ENCODE measurements around the gene CDK19.

Gene CDK19

DNA sequence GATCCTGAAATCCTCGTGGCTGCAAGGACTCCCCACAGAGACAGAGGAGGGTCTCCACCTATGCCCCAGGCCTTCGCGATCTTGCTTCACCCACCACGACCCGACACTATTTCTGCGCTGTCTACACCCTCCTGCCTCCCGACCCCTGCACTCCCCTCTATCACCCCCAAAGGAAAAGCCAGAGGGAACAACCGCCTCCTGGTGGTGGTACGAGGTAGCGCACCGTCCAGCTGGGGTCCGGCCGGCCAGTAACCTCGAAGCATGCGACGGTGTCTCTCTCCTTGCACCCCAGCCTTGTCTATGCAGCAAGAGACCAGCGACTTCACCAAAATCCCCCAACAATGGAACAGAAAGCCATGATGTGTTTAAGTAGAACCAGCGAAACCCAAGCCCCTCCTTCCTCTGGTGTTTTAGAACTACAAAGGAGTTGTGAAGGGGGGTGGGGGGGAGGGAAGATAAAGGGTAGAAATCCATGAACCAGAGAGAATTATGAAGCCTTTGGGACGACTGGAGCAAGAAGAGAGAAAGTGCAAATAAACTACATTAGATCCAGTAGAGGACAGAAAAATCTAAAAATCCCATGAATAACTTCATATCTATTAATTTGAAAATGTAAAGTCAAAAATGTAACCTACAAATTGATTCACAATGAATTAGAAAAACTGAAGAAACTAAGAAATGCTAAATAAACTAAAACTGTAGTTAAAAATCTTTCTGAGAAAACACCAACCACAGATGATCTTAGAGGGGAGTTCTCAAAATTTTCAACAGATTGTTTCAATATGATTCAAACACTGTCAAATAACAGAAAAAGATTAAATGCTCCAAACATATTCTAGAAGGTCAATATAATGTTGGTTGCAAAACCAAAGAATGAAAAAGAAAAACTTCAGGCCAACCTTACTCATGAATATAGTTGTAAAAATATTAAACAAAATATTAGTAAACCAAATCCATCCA, 168.0 kb downstream of the CDK19 start:
- in situ Hi-C loops (cut with HindIII; ENCODE audit: low pct_ligation_motif_present, low pct_unique_long_range_greater_than_20kb, low sequenced_read_pairs), result no loop called here

DNA sequence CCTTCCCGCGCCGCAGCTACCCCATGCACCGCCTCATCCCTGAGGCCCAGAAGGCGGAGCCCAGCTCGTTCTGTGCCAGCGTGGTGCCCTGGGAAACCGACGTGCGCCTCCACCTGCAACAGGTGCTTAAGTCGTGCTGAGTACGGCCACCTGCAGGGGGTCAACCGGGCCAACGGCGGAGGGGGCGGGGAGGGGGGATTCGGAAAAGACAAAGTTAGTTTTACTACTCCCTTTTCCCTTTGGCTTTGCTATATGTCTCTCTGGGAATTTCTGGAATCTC, 168.9 kb downstream of the CDK19 start:
- no peak for DNase-seq
- in situ Hi-C loops (cut with HindIII; ENCODE audit: low pct_ligation_motif_present, low pct_unique_long_range_greater_than_20kb, low sequenced_read_pairs), result no loop called here

More for the DNA sequence above, 168.0 kb downstream of the CDK19 start:
- DNase-seq, result no peak

DNA sequence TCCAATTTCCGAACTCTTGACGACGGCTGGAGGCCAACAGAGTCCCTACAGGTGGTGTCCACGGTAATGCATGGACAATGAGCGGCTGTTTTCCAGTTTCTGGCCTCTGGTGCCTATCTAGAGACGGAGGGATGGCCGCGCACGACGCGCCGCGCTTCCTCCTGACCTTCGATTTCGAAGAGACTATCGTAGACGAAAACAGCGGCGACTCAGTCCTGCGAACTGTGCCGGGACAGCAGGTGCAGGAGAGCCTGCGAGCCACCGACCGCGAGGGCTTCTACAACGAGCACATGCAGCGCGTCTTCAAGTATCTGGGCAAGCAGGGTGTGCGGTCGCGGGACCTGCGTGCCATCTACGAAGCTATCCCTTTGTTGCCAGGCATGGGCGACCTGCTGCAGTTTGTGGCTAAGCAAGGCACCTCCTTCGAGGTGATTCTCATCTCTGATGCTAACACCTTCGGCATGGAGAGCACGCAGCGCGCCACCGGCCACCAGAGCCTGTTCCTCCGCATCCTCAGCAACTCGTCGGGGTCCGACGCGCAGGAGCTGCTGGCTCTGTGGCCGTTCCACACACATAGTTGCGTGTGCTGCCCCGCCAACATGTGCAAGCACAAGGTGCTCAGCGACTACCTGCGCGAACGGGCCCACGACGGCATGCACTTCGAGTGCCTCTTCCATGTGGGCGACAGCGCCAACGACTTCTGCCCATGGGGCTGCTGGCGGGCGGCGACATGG, 169.4 kb downstream of the CDK19 start:
- in situ Hi-C loops (cut with HindIII; ENCODE audit: low pct_ligation_motif_present, low pct_unique_long_range_greater_than_20kb, low sequenced_read_pairs), result no loop called here
- no peak for DNase-seq

DNA sequence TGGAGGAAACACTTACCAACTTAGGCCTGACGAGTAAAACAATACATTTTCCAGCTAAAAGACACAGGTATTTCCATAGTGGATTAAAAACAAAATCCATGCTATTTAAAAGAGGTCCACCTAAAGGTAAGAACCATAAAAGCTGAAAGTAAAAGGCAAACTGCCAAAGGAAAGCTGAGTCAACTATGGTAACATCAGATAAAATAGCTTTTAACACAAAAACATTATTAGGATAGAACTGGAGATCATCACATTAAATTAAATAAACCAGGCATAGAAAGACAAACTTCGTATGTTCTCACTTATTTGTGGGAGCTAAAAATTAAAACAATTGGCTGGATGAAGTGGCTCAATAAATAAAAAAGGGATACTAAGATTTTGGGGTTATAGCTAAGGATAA, 172.1 kb downstream of the CDK19 start:
- no peak for DNase-seq
- in situ Hi-C loops (cut with HindIII; ENCODE audit: low pct_ligation_motif_present, low pct_unique_long_range_greater_than_20kb, low sequenced_read_pairs), result no loop called here

DNA sequence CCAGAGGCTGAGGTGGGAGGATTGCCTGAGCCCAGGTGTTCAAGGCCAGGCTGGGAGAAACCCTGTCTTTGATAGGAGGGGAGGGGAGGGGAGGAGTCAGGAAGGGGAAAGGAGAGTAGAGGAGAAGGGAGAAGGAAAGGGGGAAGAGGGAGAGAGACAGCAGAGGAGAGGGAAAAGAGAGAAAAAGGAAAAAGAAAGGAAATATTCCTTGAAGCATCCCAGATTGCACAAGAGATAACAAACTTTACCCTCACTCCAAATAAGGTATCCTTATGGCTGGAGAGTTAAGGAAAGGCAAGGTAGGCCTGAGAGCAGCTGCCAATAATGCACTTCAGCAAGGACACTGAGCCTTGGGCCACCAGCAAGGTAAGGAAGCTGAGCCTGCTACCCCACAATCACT, 172.6 kb downstream of the CDK19 start:
- no peak for DNase-seq
- in situ Hi-C loops (cut with HindIII; ENCODE audit: low pct_ligation_motif_present, low pct_unique_long_range_greater_than_20kb, low sequenced_read_pairs), result no loop called here

DNA sequence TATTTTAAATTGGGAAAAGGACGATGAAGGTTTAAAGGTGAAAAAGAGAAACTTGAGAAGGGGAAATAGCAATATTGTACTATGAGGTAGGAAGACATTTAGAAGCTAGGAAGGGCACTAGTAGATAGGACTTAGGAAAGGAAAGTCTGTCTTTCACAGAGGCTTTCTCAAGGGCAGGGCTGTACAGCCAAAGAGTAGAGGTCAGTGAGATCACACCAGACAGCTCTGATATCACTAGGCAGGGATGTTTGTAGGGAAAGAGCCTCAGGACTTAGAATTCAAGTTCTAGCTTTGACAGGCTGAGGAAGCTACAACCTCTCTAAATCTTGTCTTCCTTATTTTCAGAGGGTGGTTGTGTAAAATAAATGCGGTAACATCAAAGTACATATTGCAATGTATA, 178.5 kb downstream of the CDK19 start:
- in situ Hi-C loops (cut with HindIII; ENCODE audit: low pct_ligation_motif_present, low pct_unique_long_range_greater_than_20kb, low sequenced_read_pairs), result no loop called here
- no peak for DNase-seq

DNA sequence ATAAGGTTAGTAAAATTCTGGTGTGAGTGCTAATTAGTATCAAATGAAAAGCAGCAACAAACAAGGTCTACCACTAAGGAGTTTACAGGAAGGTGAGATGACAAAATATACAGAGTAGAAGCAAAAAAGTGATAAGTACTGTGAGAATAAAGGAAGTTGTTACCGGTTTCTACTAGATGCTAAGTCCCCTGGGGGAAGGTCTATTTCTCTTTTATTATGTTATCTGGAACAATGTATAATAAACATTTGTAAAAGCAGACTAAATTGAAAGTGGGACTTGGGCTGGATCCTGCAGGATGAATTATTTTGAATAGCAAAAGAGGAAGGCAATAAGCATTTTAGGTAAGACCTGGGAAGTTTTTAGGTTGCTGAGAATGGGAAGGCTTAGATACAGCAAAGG, 180.2 kb downstream of the CDK19 start:
- in situ Hi-C loops (cut with HindIII; ENCODE audit: low pct_ligation_motif_present, low pct_unique_long_range_greater_than_20kb, low sequenced_read_pairs), result no loop called here
- no peak for DNase-seq

DNA sequence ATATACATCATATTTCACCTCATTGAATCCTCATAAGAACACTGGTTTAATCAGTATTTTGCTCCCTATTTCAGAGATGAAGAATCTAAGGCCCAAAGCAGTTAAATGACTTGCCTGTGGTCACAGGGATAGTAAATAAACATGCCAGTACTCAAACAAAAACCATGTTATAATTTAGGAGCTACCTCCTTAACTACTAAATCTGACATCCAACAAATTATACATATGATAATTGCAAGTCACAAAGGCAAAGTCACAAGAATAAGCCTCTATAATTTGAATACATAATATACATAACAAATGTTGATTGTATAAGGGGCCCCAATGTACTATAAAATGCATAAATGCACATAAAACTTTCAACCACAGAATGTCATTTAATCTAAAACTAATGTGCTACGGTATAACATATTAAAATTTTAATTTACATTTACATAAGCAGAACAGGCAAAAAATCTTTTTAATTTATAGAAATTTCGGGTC, 181.5 kb downstream of the CDK19 start:
- in situ Hi-C loops (cut with HindIII; ENCODE audit: low pct_ligation_motif_present, low pct_unique_long_range_greater_than_20kb, low sequenced_read_pairs), result no loop called here
- DNase-seq, result no peak

DNA sequence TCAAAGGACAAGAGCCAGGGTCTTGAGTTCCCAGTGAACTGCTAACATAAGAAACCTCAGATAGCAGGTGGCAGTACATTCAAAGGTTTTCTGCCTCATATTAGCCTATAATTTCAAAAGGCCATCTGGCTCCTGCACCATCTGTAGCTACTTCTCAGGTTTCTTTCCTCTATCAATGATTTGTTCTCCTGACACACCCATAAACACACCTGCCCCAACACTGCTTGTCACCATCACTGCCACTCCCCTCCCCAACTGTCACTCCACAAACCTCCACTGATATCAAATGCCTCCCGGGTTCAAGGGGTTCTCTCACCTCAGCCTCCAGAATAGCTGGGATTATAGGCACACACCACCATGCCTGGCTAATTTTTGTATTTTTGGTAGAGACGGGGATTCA, 186.1 kb downstream of the CDK19 start:
- in situ Hi-C loops (cut with HindIII; ENCODE audit: low pct_ligation_motif_present, low pct_unique_long_range_greater_than_20kb, low sequenced_read_pairs), result no loop called here
- DNase-seq, result no peak

DNA sequence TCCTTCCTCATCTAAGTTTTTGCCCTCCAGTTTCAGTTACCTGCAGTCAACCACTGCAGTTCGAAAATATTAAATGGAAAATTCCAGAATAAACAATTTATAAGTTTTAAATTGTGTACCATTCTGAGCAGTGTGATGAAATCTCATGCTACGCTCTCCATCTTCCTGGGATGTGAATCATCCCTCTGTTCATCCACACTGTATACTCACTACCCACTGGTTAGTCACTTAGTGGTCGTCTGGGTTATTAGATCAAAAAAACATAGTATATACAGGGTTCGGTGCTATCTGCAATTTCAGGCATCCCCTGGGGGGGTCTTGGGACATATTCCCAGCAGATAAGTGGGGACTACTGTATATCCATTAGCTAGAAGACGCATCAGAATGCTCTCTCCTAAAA, 186.9 kb downstream of the CDK19 start:
- no peak for DNase-seq
- in situ Hi-C loops (cut with HindIII; ENCODE audit: low pct_ligation_motif_present, low pct_unique_long_range_greater_than_20kb, low sequenced_read_pairs), result no loop called here

DNA sequence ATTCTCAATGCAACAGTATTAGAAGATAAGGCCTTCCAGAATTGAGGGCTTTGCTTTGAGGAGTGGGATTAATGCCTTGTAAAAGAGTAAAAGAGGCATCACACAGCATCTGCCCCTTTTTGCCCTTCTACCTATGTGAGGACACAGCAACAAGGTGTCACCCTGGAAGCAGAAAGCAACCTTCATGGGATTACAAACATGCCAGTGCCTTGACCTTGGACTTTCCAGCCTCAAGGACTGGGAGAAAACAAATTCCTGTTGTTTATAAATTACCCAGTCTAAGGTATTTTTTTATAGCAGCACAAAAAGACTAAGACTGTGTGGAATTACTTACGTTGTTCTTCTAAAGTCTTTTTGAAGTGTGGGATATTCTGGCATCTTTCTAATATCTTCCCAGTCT, 188.8 kb downstream of the CDK19 start:
- in situ Hi-C loops (cut with HindIII; ENCODE audit: low pct_ligation_motif_present, low pct_unique_long_range_greater_than_20kb, low sequenced_read_pairs), result no loop called here
- no peak for DNase-seq

DNA sequence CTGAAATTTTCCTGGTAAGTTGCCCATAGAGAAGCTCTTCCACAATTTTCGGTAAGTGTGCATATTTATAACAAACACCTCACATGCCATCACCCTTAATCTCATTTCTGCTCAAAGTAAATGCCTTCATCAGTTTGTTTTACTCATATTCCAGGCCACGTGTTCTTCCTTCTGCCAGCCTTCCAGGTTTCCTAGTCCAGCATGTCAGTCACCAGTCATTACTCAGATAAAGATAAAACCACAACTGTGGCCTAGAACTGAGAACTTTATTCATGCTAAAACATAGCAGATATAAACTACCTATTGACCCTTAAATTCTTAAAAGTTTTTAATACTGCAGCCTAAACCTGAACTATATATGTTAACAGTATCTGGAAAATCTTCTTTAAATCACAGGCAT, 189.4 kb downstream of the CDK19 start:
- DNase-seq, result no peak
- in situ Hi-C loops (cut with HindIII; ENCODE audit: low pct_ligation_motif_present, low pct_unique_long_range_greater_than_20kb, low sequenced_read_pairs), result no loop called here

DNA sequence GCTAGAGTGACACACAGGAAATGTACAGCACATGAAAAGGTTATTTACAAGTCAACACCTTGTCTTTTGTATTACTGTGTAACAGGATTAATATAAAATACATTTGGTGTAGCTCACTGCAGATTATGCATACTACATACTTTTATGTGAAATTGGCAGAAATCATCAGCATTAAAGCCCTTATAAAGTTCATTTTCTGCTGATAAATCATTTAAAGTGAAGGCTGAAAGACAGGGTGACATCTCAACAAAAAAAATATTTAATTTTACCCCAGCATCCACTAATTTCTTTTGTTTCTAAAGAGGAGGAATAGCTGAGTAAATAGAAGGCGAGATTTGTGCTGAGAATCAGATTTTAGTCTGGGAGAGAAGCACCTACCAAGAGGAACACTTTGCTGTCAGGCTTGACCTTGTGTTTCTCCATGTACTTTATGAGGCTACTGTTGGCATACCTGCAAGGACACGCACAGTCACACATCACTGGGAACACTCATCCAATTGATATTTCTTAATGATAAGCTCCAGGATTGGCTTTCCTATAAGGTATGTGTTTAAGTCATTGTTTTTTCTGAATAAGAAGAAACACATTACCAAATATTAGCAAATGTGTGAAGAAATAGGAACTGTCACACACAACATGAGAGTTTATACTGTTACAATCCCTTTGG, 192.2 kb downstream of the CDK19 start:
- in situ Hi-C loops (cut with HindIII; ENCODE audit: low pct_ligation_motif_present, low pct_unique_long_range_greater_than_20kb, low sequenced_read_pairs), result no loop called here

DNA sequence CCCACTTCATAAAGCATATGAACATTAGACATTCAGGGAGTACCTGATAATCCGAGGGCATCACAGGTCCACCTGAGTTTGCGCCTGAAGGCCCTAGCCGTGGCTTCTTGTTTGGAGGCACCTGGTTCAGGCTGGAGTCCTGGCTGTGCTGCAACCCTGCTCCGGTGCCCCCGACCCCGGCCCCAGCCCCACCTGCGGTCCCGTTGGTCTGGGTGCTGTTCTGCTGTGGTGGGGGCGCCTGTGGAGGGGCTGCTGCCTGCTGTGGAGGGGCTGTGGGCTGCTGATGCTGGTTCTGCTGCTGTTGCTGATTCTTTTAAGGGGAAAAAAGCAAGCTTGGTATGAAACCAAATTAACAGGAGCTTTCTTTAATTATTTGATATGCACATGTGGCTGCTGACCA, 194.2 kb downstream of the CDK19 start:
- no peak for DNase-seq
- in situ Hi-C loops (cut with HindIII; ENCODE audit: low pct_ligation_motif_present, low pct_unique_long_range_greater_than_20kb, low sequenced_read_pairs), result no loop called here

More for the DNA sequence above, 192.2 kb downstream of the CDK19 start:
- no peak for DNase-seq

DNA sequence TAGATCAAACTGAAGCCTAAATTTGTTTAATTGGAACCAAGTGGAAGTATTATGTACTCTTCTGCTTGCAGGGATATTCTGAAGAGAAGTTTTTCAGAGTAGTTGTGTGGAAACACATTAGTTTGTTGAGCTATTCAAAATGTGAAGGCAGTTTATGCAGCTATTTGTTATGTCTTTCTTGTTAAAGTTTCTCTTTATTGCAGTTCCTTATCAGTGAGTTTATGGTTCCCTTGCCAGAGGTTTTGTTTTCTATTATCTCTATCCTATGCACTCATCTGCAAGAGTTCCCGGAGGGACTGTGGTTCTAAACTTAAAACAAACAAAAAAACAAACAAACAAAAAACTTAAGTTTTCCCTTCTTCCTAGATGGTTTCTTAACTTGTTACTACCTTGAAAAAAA, 195.2 kb downstream of the CDK19 start:
- in situ Hi-C loops (cut with HindIII; ENCODE audit: low pct_ligation_motif_present, low pct_unique_long_range_greater_than_20kb, low sequenced_read_pairs), result no loop called here
- DNase-seq, result no peak

DNA sequence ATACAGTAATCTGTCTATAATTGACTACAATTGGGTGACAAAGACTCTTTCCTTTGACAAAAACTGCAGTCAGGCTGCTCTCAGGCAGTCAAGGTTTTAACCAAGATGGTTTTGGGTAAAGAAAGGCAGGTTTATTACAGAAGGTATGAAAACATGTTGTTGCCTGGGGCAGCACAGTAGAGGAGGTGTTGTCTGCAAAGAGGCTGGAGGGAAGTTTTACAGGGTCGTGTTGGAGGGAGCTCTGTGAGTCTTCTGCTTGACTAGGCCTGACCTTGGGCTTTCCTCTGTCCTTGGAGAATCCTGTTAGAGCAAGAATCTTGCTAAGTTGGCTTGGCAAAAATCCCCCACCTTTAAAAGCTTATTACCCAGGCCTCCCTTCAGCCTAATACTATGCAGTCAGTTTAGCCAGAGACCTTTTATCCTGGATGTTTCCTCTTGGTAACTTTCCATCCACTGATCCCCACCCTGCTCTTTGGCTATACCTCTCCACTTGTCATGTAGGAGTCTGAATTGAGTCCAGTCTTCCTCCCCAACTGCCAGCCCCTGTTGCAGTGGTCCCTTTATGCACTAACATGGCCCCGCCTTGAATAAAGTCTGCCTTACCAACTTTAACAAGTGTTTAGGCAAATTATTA, 195.9 kb downstream of the CDK19 start:
- in situ Hi-C loops (cut with HindIII; ENCODE audit: low pct_ligation_motif_present, low pct_unique_long_range_greater_than_20kb, low sequenced_read_pairs), result no loop called here
- no peak for DNase-seq

DNA sequence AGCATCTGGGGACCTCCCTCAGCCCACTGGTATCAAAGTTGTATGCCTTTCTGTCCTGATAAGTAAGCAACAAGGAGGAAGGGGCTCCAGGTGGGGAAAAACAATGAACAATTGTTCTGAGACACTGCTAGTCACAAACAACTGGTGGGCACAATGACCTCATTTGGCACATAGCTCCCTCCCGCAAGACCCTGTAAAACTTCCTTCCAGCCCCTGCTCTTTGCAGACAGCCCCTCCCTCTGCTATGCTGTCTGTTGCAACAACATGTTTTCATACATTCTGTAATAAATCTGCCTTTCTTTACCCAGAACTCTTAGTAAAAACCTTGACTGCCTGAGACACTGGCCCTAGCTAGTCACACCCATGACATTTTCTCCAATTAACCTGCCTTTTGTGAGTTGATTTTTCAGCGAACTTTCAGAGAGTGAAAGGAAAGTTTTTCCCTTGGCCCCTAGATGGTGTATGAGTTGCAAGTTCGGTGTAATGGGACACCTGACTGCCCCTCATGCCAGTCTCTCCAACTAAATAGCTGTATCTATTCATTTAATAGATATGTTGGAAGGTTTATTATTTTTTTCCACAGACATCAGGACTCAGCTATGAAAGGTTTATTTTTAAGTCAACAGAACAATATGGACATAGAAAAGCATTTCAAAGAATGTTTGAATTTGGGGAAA, 196.5 kb downstream of the CDK19 start:
- DNase-seq, result peak; percentile 6
- in situ Hi-C loops (cut with HindIII; ENCODE audit: low pct_ligation_motif_present, low pct_unique_long_range_greater_than_20kb, low sequenced_read_pairs), result no loop called here

DNA sequence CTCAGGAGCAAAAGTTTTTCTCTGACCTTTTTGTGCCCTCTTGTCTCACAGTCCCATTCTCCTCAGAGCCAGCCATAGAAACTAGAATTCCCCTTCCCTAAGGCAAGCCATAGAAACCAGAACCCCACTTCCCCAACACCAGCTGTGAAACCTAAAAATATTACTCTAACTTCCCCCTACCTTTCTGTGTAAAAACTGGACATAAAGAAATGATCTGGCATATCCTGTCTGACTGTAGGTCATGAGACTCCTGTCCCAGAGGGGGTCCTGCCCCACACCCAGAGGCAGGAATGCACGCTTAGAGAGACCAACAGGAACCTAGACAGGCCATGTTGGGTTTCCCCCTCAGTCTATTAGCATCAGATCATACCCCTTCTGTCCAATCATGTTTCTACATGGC, 198.2 kb downstream of the CDK19 start:
- in situ Hi-C loops (cut with HindIII; ENCODE audit: low pct_ligation_motif_present, low pct_unique_long_range_greater_than_20kb, low sequenced_read_pairs), result no loop called here
- no peak for DNase-seq

All from ACHN (cell line).